Endothelial cell of umbilical vein (primary cell): Measurements from ENCODE around the gene KIF4A. TPM values are rescaled to one million over a fixed set of nuclear protein-coding genes. Genes with fewer than 3 reads are reported as not detected.

ENCODE experiments used
- BruUV-seq: library from RNA; stranded (reverse); fragments of 400-500 nt; replicated peaks from 2 replicates; lab custom pipeline; 2021; lab: Mats Ljungman, UMichigan
- CTCF ChIA-PET: fragments of 300-600, 350-600 bp; sonication (Branson Sonifier 250); formaldehyde crosslinking; loops from one replicate; lab custom pipeline; 2021; ENCODE audit warnings: antibody characterized with exemption, inconsistent platforms; lab: Charles Lee
- POLR2A ChIA-PET: fragments of 300-600, 350-600 bp; sonication (Branson Sonifier 250); formaldehyde crosslinking; loops from one replicate; lab custom pipeline; 2021; ENCODE audit warnings: antibody characterized with exemption, inconsistent platforms; lab: Charles Lee
- DNase-seq: peaks from one replicate; pipeline ENCODE4 v3.0.0-alpha.2; 2011; ENCODE audit warnings: low read depth, low spot score
- FAIRE-seq: peaks from 2 replicates; lab custom pipeline; 2011; peaks lifted over from hg19 to GRCh38; lab: Jason Lieb, UNC
- H2AFZ ChIP-seq: 2 replicates; pipeline ENCODE4 v1.6.0; 2012; ENCODE audit warnings: low read depth, low read length, control low read depth, inconsistent platforms
- H3K27ac ChIP-seq: 2 replicates; pipeline ENCODE4 v1.5.1; 2011; ENCODE audit warnings: low read depth, mild to moderate bottlenecking, control low read depth, low read length, moderate library complexity; ENCODE audit not compliant: insufficient read depth
- H3K27me3 ChIP-seq, 2 experiments: 2 replicates each; pipeline versions ENCODE4 v1.6.0 to v1.6.1; 2011; ENCODE audit warnings: low read length in 2 of 2, mixed read lengths in 1 of 2; ENCODE audit not compliant: control insufficient read depth in 2 of 2, insufficient read depth in 2 of 2
- H3K36me3 ChIP-seq, 2 experiments: 2 replicates in 1 of 2; 3 replicates in 1 of 2; pipeline ENCODE4 v1.5.1; 2011; ENCODE audit warnings: low read length in 2 of 2, mild to moderate bottlenecking in 1 of 2, moderate library complexity in 1 of 2; ENCODE audit not compliant: control insufficient read depth in 2 of 2, insufficient read depth in 2 of 2; ENCODE audit errors: extremely low read depth in 1 of 2
- H3K4me1 ChIP-seq: 3 replicates; pipeline ENCODE4 v1.5.1; 2011; ENCODE audit warnings: mild to moderate bottlenecking, low read length; ENCODE audit not compliant: control insufficient read depth, insufficient read depth; ENCODE audit errors: extremely low read depth
- H3K4me2 ChIP-seq: 2 replicates; pipeline ENCODE4 v1.6.1; 2011; ENCODE audit warnings: low read length, control low read depth, mixed read lengths; ENCODE audit not compliant: insufficient read depth
- H3K4me3 ChIP-seq, 3 experiments: fragments of 200-600 bp in 1 of 3; sonication (generic), shearing (Covaris generic) in 1 of 3; replicated peaks in 1 of 3; 2 replicates each; pipeline ENCODE4 v1.5.1; 2011 to 2016; ENCODE audit warnings: control low read depth in 3 of 3, low read length in 3 of 3, mild to moderate bottlenecking in 2 of 3, inconsistent platforms in 1 of 3, low read depth in 1 of 3, moderate library complexity in 1 of 3; ENCODE audit not compliant: insufficient read depth in 1 of 3
- H3K79me2 ChIP-seq: 2 replicates; pipeline ENCODE4 v1.6.0; 2012; ENCODE audit warnings: low read length, inconsistent platforms; ENCODE audit not compliant: control insufficient read depth, insufficient read depth
- H3K9ac ChIP-seq: replicated peaks from 2 replicates; pipeline ENCODE3; 2011; ENCODE audit warnings: low read length, control low read depth; ENCODE audit not compliant: insufficient read depth; ENCODE audit errors: extremely low read depth
- H3K9me1 ChIP-seq: replicated peaks from 3 replicates; pipeline ENCODE4 v1.6.0; 2011; ENCODE audit warnings: mild to moderate bottlenecking, low read length; ENCODE audit not compliant: control insufficient read depth, insufficient read depth; ENCODE audit errors: extremely low read depth
- H3K9me3 ChIP-seq: replicated peaks from 2 replicates; pipeline ENCODE4 v1.5.1; 2012; ENCODE audit warnings: low read length, inconsistent platforms; ENCODE audit not compliant: control insufficient read depth, insufficient read depth
- H4K20me1 ChIP-seq: replicated peaks from 2 replicates; pipeline ENCODE3; 2011; ENCODE audit warnings: mild to moderate bottlenecking, low read length; ENCODE audit not compliant: control insufficient read depth, insufficient read depth; ENCODE audit errors: extremely low read depth
- EZH2 ChIP-seq: IDR thresholded peaks from 2 replicates; pipeline ENCODE4 v1.6.1; 2012; ENCODE audit warnings: borderline replicate concordance, low read depth, mild to moderate bottlenecking, moderate library complexity, low read length, inconsistent platforms; ENCODE audit not compliant: severe bottlenecking
- GATA2 ChIP-seq: IDR thresholded peaks from 2 replicates; pipeline ENCODE4 v1.7.0; 2011; ENCODE audit warnings: low read depth, mild to moderate bottlenecking, moderate library complexity, mixed read lengths, low read length; ENCODE audit not compliant: insufficient read length, insufficient read depth
- JUN ChIP-seq: IDR thresholded peaks from 2 replicates; pipeline ENCODE4 v1.6.1; 2011; ENCODE audit warnings: borderline replicate concordance, low read depth; ENCODE audit not compliant: insufficient read length, insufficient read depth
- MYC ChIP-seq: IDR thresholded peaks from one replicate; pipeline ENCODE4 v1.6.1; 2011; ENCODE audit warnings: mild to moderate bottlenecking, low read depth, low read length
- POLR2A ChIP-seq: IDR thresholded peaks from 2 replicates; pipeline ENCODE4 v1.6.1; 2012; ENCODE audit warnings: low read depth, mild to moderate bottlenecking, control low read depth, low read length
- POLR2AphosphoS5 ChIP-seq: IDR thresholded peaks from 2 replicates; pipeline ENCODE4 v1.6.1; 2012; ENCODE audit warnings: low read depth, mild to moderate bottlenecking, control low read depth, low read length, moderate library complexity; ENCODE audit not compliant: insufficient read depth
- dilution Hi-C: fragments of 300-500 bp; cut with MboI; formaldehyde crosslinking; loops from one replicate; pipeline ENCODE4 v1.15.0; 2019; ENCODE audit warnings: low sequenced_read_pairs; ENCODE audit not compliant: extremely low pct_ligation_motif_present
- intact Hi-C: fragments of 100-400 bp; cut with micrococcal nuclease; formaldehyde crosslinking; loops from one replicate; pipeline ENCODE4 v1.10.0; 2022
- polyA plus RNA-seq, 4 experiments: library from polyadenylated mRNA; depleted of rRNA in 3 of 4; stranded (reverse) in 3 of 4; unstranded in 1 of 4; fragments of >200 nt; gene quantifications; 2 replicates each; pipeline versions ENCODE4 v1.2.1 to v1.2.3, GENCODE V29; 2011 to 2012; ENCODE audit warnings: missing spikeins in 1 of 4
- total RNA-seq: library from RNA; stranded (reverse); gene quantifications from 2 replicates; pipeline ENCODE4 v1.2.3, GENCODE V29; 2021
- TF ChIP-seq, protein P1 (sequence below), 2 donors: IDR thresholded peaks; 1 replicate in 1 of 2; 2 replicates in 1 of 2; pipeline ENCODE4 v1.5.1; 2011; ENCODE audit warnings: low read length in 2 of 2, mild to moderate bottlenecking in 2 of 2, moderate library complexity in 2 of 2, control low read depth in 1 of 2, inconsistent platforms in 1 of 2, low read depth in 1 of 2; ENCODE audit not compliant: insufficient read depth in 1 of 2; ENCODE audit errors: extremely low read depth in 1 of 2
- TF ChIP-seq, protein P2 (sequence below): IDR thresholded peaks from 2 replicates; pipeline ENCODE4 v1.6.1; 2011; ENCODE audit not compliant: insufficient read depth, insufficient read length

Gene KIF4A
- total and polyA plus RNA-seq, 2 donors (not counting 3 experiments of a cell fraction or from before 2014, with no cell fraction given), result 9.6 to 41.3 TPM

DNA sequence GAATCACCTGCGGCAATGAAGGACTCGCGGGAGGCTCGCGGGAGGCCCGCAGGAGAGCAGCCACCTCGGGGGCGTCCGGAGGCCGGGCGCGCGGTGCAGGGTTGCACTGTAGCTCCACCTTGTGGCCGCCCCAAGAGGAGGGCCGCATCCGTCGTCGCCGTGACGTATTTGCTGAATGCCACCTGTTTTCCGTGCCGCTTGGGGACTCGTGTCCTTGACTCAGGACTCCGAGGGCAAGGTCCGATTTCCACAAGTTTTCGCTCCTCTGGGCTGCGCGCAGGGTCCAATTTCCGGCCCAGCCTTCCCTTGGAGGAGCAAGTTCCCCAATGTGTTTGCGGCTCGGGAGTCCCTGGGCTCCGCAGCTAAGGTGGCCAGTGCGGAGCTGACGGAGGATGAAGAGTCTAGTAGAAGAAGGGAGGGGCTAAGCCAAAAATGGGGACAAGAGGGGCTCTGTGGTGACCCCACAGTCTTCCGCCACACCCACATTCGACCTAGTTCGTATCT lies 144.0 kb downstream of the KIF4A start:
- no peak for TF ChIP-seq EZH2
- no peak for TF ChIP-seq GATA2
- TF ChIP-seq, protein P1, sequence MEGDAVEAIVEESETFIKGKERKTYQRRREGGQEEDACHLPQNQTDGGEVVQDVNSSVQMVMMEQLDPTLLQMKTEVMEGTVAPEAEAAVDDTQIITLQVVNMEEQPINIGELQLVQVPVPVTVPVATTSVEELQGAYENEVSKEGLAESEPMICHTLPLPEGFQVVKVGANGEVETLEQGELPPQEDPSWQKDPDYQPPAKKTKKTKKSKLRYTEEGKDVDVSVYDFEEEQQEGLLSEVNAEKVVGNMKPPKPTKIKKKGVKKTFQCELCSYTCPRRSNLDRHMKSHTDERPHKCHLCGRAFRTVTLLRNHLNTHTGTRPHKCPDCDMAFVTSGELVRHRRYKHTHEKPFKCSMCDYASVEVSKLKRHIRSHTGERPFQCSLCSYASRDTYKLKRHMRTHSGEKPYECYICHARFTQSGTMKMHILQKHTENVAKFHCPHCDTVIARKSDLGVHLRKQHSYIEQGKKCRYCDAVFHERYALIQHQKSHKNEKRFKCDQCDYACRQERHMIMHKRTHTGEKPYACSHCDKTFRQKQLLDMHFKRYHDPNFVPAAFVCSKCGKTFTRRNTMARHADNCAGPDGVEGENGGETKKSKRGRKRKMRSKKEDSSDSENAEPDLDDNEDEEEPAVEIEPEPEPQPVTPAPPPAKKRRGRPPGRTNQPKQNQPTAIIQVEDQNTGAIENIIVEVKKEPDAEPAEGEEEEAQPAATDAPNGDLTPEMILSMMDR (IDR thresholded peaks at IDR 0.05; ENCODE audit: extremely low read depth in 1 of 2, insufficient read depth in 1 of 2, low read depth in 1 of 2, low read length in 2 of 2), result peak; percentile 60 to 81
- no peak for TF ChIP-seq POLR2A
- TF ChIP-seq POLR2AphosphoS5, result no peak
- no peak for TF ChIP-seq JUN
- TF ChIP-seq MYC, result no peak
- TF ChIP-seq, protein P2, sequence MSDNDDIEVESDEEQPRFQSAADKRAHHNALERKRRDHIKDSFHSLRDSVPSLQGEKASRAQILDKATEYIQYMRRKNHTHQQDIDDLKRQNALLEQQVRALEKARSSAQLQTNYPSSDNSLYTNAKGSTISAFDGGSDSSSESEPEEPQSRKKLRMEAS, result no peak
- H3K27ac ChIP-seq, result peak overlapping the region; percentile 67
- no peaks in the 10 kb centered on the region for H4K20me1 ChIP-seq
- POLR2A ChIA-PET, result no interaction called here
- peak overlapping the region; percentile 39 to 86 (median 52) for H3K4me3 ChIP-seq
- no peaks in the 10 kb centered on the region for H3K27me3 ChIP-seq
- CTCF ChIA-PET, result interaction anchor here (0.6 to 2.3 kb wide), 13 partner anchors 9 to 301 kb away, joined by 3 to 15 read pairs (median 4); partner anchors contain the start of genes GDPD2 and IGBP1
- TSS peak; percentile 40 for BruUV-seq
- intact Hi-C loops (loop anchor here (1.0 kb wide), 1 partner anchor 301 kb away; the partner anchor contains the start of gene IGBP1), dilution Hi-C loops (no loop called here)
- H3K79me2 ChIP-seq, result no peaks in the 10 kb centered on the region
- no peaks in the 10 kb centered on the region for H3K36me3 ChIP-seq
- H3K9me3 ChIP-seq, result no peaks in the 10 kb centered on the region
- peaks cover 9% of the 10 kb centered on the region for H3K4me1 ChIP-seq
- peak overlapping the region; percentile 95 for H2AFZ ChIP-seq
- peak; percentile 72 for FAIRE-seq
- H3K9me1 ChIP-seq, result no peaks in the 10 kb centered on the region
- DNase-seq, result peak; percentile 49
- H3K9ac ChIP-seq, result peak overlapping the region; percentile 79
- peak overlapping the region; percentile 41 for H3K4me2 ChIP-seq
